Mesothelial cell of epicardium (in vitro differentiated cells): ENCODE measurements around the gene DGLUCY. TPM values are rescaled to one million over a fixed set of nuclear protein-coding genes. Genes with fewer than 3 reads are reported as not detected.

Experiments
- DNase-seq, 2 experiments: peaks; one replicate each; pipeline ENCODE4 v3.0.0; 2021; ENCODE audit warnings: low spot score in 2 of 2; ENCODE audit not compliant: unreplicated experiment in 2 of 2
- H3K27ac Mint-ChIP-seq: 2 replicates; pipeline ENCODE4 v1.8.0; 2021; ENCODE audit warnings: mixed read lengths
- H3K27me3 Mint-ChIP-seq: 2 replicates; pipeline ENCODE4 v1.8.0; 2021; ENCODE audit warnings: low read depth, mixed read lengths
- H3K36me3 Mint-ChIP-seq: 2 replicates; pipeline ENCODE4 v1.8.0; 2021; ENCODE audit warnings: mixed read lengths
- H3K4me1 Mint-ChIP-seq: 2 replicates; pipeline ENCODE4 v1.8.0; 2021; ENCODE audit warnings: mixed read lengths
- H3K4me3 Mint-ChIP-seq: 2 replicates; pipeline ENCODE4 v1.8.0; 2021; ENCODE audit warnings: mild to moderate bottlenecking, moderate library complexity, mixed read lengths
- H3K9me3 Mint-ChIP-seq: 2 replicates; pipeline ENCODE4 v1.8.0; 2021; ENCODE audit warnings: mixed read lengths
- CTCF ChIP-seq: fragments of 200-600 bp; sonication (generic); IDR thresholded peaks from one replicate; pipeline ENCODE4 v1.5.0; 2021; ENCODE audit warnings: antibody characterized with exemption; ENCODE audit not compliant: unreplicated experiment
- total RNA-seq: library from RNA; stranded (reverse); gene quantifications from 3 replicates; pipeline ENCODE4 v1.2.1, GENCODE V29; 2021

DGLUCY gene
- total RNA-seq, 1 donor from 2014 or later, result 64.1 TPM

GRCh38 chr14:91135039-91135438 is 21.2 kb downstream of the DGLUCY start:
- no peak overlapping the region for H3K4me3 Mint-ChIP-seq
- TF ChIP-seq CTCF, result no peak
- DNase-seq, result no peak
- H3K4me1 Mint-ChIP-seq, result no peaks in the 10 kb centered on the region
- no peaks in the 10 kb centered on the region for H3K9me3 Mint-ChIP-seq
- H3K36me3 Mint-ChIP-seq, result peaks cover 28% of the 10 kb centered on the region
- H3K27me3 Mint-ChIP-seq, result no peaks in the 10 kb centered on the region
- no peak overlapping the region for H3K27ac Mint-ChIP-seq

DNA sequence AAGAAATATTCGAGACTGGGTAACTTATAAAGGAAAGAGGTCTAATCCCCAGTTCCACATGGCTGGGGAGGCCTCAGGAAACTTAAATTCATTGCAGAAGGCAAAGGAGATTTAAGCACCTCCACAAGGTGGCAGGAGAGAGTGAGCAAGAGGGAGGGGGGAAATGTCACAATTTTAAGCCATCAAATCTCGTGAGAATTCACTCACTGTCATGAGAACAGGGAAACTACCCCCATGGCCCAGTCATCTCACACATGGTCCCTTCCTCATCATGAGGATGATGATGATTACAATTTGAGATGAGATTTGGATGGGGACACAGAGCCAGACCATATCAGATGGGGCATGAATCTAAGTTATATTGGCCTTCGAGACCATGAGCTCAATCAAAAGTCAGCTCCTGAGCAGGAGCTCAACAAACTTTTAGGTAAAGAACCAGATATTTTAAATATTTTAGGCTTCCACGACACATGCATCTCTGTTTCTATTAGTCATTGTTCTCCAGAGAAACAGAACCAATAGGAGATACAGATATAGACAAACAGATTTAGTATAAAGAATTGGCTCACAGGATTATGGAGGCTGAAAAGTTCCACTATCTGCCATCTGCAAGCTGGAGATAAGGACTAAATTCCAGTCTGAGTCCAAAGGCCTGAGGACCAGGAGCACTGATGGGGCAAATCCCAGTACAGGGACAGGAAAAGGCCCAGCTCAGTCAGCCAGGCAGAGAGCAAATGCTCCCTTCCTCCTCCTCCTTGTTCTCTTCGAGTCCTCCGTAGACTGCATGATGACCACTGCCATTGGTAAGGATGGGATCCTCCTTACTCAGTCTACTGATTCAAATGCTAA is 24.9 kb downstream of the DGLUCY start:
- DNase-seq, result no peak
- H3K27me3 Mint-ChIP-seq, result no peaks in the 10 kb centered on the region
- no peak overlapping the region for H3K4me3 Mint-ChIP-seq
- no peak for TF ChIP-seq CTCF
- no peaks in the 10 kb centered on the region for H3K4me1 Mint-ChIP-seq
- H3K36me3 Mint-ChIP-seq, result peaks cover 8% of the 10 kb centered on the region
- H3K9me3 Mint-ChIP-seq, result no peaks in the 10 kb centered on the region
- H3K27ac Mint-ChIP-seq, result no peak overlapping the region

- Mint-ChIP-seq H3K4me3 (no peak overlapping the region), H3K36me3 (peaks cover 5% of the 10 kb centered on the region), H3K4me1 (peaks cover 3% of the 10 kb centered on the region), H3K27ac (no peak overlapping the region), H3K9me3 (no peaks in the 10 kb centered on the region), H3K27me3 (no peaks in the 10 kb centered on the region)
- no peak for DNase-seq
- no peak for TF ChIP-seq CTCF
Measured at GRCh38 chr14:91139776-91140175, 25.9 kb downstream of the DGLUCY start.

DNA sequence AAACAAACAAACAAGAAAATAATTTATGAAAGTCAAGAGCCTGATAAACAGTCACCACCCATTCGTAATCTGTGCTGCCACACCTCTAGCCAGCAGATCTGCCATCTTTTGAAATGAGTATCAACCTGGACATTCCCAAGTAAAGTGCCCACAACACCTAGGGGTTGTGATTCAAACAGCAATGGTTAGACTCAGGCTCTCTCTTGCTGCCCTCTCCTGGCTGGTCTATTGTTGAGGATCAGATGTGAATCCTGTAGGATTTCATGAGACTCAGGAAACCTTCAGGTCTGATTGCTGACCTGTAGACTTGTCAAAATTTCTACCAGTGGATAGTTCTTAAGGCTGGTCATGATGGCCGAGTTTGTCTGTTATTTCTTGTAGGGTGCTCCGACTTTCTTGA is 26.8 kb downstream of the DGLUCY start:
- H3K27ac Mint-ChIP-seq, result no peak overlapping the region
- no peak for TF ChIP-seq CTCF
- no peak for DNase-seq
- peaks cover 3% of the 10 kb centered on the region for H3K36me3 Mint-ChIP-seq
- H3K4me1 Mint-ChIP-seq, result peaks cover 3% of the 10 kb centered on the region
- H3K9me3 Mint-ChIP-seq, result no peaks in the 10 kb centered on the region
- no peak overlapping the region for H3K4me3 Mint-ChIP-seq
- no peaks in the 10 kb centered on the region for H3K27me3 Mint-ChIP-seq

- Mint-ChIP-seq H3K27me3 (no peaks in the 10 kb centered on the region), H3K4me1 (peaks cover 3% of the 10 kb centered on the region), H3K36me3 (peaks cover 6% of the 10 kb centered on the region), H3K27ac (no peak overlapping the region), H3K9me3 (no peaks in the 10 kb centered on the region), H3K4me3 (no peak overlapping the region)
- no peak for TF ChIP-seq CTCF
- no peak for DNase-seq
Measured at GRCh38 chr14:91142214-91142668, 28.4 kb downstream of the DGLUCY start.
